PC-9 (cell line): ENCODE measurements around the gene TRAPPC8.

Experiments
- CTCF ChIP-seq: fragments of 200-600 bp; sonication (generic); conservative IDR thresholded peaks from 2 replicates; pipeline ENCODE4 v1.6.1; 2017; ENCODE audit warnings: mixed run types, antibody characterized with exemption, mild to moderate bottlenecking, moderate library complexity
- EZH2 ChIP-seq: fragments of 200-600 bp; sonication (generic); IDR thresholded peaks from 2 replicates; pipeline ENCODE4 v1.8.0; 2017; ENCODE audit warnings: antibody characterized with exemption, low read depth

GRCh38 chr18:31878358-31878757 is 64.6 kb downstream of the TRAPPC8 start:
- TF ChIP-seq CTCF, result no peak
- no peak for TF ChIP-seq EZH2
